NT2/D1 (cell line): ENCODE measurements around the gene KDM4C.

Source experiments
- SUZ12 ChIP-seq: IDR thresholded peaks from 2 replicates; pipeline ENCODE4 v1.6.1; 2011; ENCODE audit not compliant: insufficient read length, insufficient read depth; ENCODE audit errors: extremely low read depth
- YY1 ChIP-seq: IDR thresholded peaks from 2 replicates; pipeline ENCODE4 v1.6.1; 2011; ENCODE audit not compliant: insufficient read length, insufficient read depth
- ZNF274 ChIP-seq: IDR thresholded peaks from 2 replicates; pipeline ENCODE4 v1.6.1; 2011; ENCODE audit warnings: mild to moderate bottlenecking, low read depth, low read length

GRCh38 chr9:7165331-7165975, 407.7 kb downstream of the KDM4C start:
- no peak for TF ChIP-seq ZNF274
- TF ChIP-seq SUZ12: no peak
- no peak for TF ChIP-seq YY1
